GM23338 (cell line): ENCODE measurements around the gene CYP2C19. TPM values are rescaled to one million over a fixed set of nuclear protein-coding genes. Genes with fewer than 3 reads are reported as not detected.
"Not testable (repeated sequence)": the region's sequence is repeated elsewhere in the genome, so short reads cannot be mapped to it uniquely, and the experiment has no call there.

ENCODE experiments used
- ATAC-seq: fragments of 200-7000 bp; cut with Tn5 transposase; 3 replicates; pipeline ENCODE4 v1.9.1; 2020
- DNase-seq: peaks from one replicate; pipeline ENCODE4 v3.0.0-alpha.2; 2015; ENCODE audit warnings: low spot score
- H2AFZ ChIP-seq: fragments of 200-600 bp; sonication (generic); 2 replicates; pipeline ENCODE4 v1.8.0; 2016; ENCODE audit warnings: antibody characterized with exemption, mild to moderate bottlenecking, moderate library complexity
- H3F3A ChIP-seq: fragments of 200-600 bp; sonication (generic); replicated peaks from 2 replicates; pipeline ENCODE4 v1.8.0; 2017; ENCODE audit warnings: antibody characterized with exemption, mixed run types, low read depth
- H3K27ac ChIP-seq: fragments of 200-600 bp; sonication (generic); 2 replicates; pipeline ENCODE4 v1.6.1; 2016; ENCODE audit warnings: low read depth
- H3K27me3 ChIP-seq: fragments of 200-600 bp; sonication (generic); 2 replicates; pipeline ENCODE4 v1.8.0; 2016; ENCODE audit warnings: mild to moderate bottlenecking, mixed run types, moderate library complexity; ENCODE audit not compliant: insufficient read depth
- H3K36me3 ChIP-seq: fragments of 200-600 bp; sonication (generic); 2 replicates; pipeline ENCODE4 v1.8.0; 2016; ENCODE audit warnings: mild to moderate bottlenecking; ENCODE audit not compliant: insufficient read depth
- H3K4me1 ChIP-seq: fragments of 200-600 bp; sonication (generic); 2 replicates; pipeline ENCODE4 v1.8.0; 2016; ENCODE audit warnings: mild to moderate bottlenecking, moderate library complexity; ENCODE audit not compliant: insufficient read depth
- H3K4me2 ChIP-seq: fragments of 200-600 bp; sonication (generic); 2 replicates; pipeline ENCODE4 v1.7.1; 2017; ENCODE audit warnings: mixed run types
- H3K4me3 ChIP-seq: fragments of 200-600 bp; sonication (generic); 2 replicates; pipeline ENCODE4 v1.6.1; 2016; ENCODE audit warnings: mixed run types
- H3K79me2 ChIP-seq: fragments of 200-600 bp; sonication (generic); replicated peaks from 2 replicates; pipeline ENCODE4 v1.8.0; 2017; ENCODE audit warnings: mild to moderate bottlenecking; ENCODE audit not compliant: insufficient read depth
- H3K9me2 ChIP-seq: fragments of 200-600 bp; sonication (generic); 2 replicates; pipeline ENCODE4 v1.8.0; 2017; ENCODE audit not compliant: insufficient read depth
- H4K20me1 ChIP-seq: fragments of 200-600 bp; sonication (generic); replicated peaks from 2 replicates; pipeline ENCODE4 v1.8.0; 2017; ENCODE audit warnings: mild to moderate bottlenecking; ENCODE audit not compliant: insufficient read depth
- H3K27ac Mint-ChIP-seq: 2 replicates; pipeline ENCODE4 v1.8.0; 2020; ENCODE audit warnings: inconsistent platforms, mild to moderate bottlenecking, moderate library complexity, mixed read lengths
- H3K27me3 Mint-ChIP-seq: 3 replicates; pipeline ENCODE4 v1.8.0; 2022; ENCODE audit warnings: low read depth, mild to moderate bottlenecking, moderate library complexity, mixed read lengths, inconsistent platforms; ENCODE audit not compliant: insufficient read depth, poor library complexity
- H3K36me3 Mint-ChIP-seq: 3 replicates; pipeline ENCODE4 v1.8.0; 2021; ENCODE audit warnings: low read depth, mild to moderate bottlenecking, inconsistent platforms, moderate library complexity, mixed read lengths
- H3K4me1 Mint-ChIP-seq: 3 replicates; pipeline ENCODE4 v1.8.0; 2020; ENCODE audit warnings: mild to moderate bottlenecking, inconsistent platforms, mixed read lengths
- H3K4me3 Mint-ChIP-seq: 3 replicates; pipeline ENCODE4 v1.8.0; 2021; ENCODE audit warnings: moderate library complexity, mild to moderate bottlenecking, inconsistent platforms, mixed read lengths
- H3K9me3 Mint-ChIP-seq: 3 replicates; pipeline ENCODE4 v1.8.0; 2020; ENCODE audit warnings: moderate library complexity, mild to moderate bottlenecking, inconsistent platforms, mixed read lengths
- CREB1 ChIP-seq: fragments of 250-450 bp; sonication (Bioruptor Pico); IDR thresholded peaks from 2 replicates; pipeline ENCODE4 v1.5.0; 2020; ENCODE audit warnings: low read depth, mild to moderate bottlenecking, moderate library complexity
- EZH2phosphoT487 ChIP-seq: fragments of 200-600 bp; sonication (generic); IDR thresholded peaks from one replicate; pipeline ENCODE4 v1.8.1; 2018; ENCODE audit warnings: antibody characterized with exemption; ENCODE audit not compliant: unreplicated experiment
- JUNB ChIP-seq: IDR thresholded peaks from one replicate; pipeline ENCODE4 v1.6.1; 2016; ENCODE audit warnings: antibody characterized with exemption; ENCODE audit not compliant: unreplicated experiment
- NANOG ChIP-seq: IDR thresholded peaks from 2 replicates; pipeline ENCODE4 v1.6.1; 2016; ENCODE audit warnings: antibody characterized with exemption, borderline replicate concordance
- POLR2AphosphoS5 ChIP-seq: IDR thresholded peaks from 2 replicates; pipeline ENCODE4 v1.6.1; 2016; ENCODE audit warnings: antibody characterized with exemption, low read depth
- STAT1 ChIP-seq: IDR thresholded peaks from one replicate; pipeline ENCODE4 v1.6.1; 2016; ENCODE audit warnings: antibody characterized with exemption; ENCODE audit not compliant: unreplicated experiment
- ZNF114 ChIP-seq: fragments of 250-450 bp; sonication (Bioruptor Pico); IDR thresholded peaks from 2 replicates; pipeline ENCODE4 v1.5.0; 2020; ENCODE audit warnings: mild to moderate bottlenecking, moderate library complexity
- ZNF331 ChIP-seq: fragments of 250-450 bp; sonication (Bioruptor Pico); IDR thresholded peaks from 2 replicates; pipeline ENCODE4 v1.5.0; 2020; ENCODE audit warnings: low read depth, mild to moderate bottlenecking, moderate library complexity
- polyA plus RNA-seq: library from polyadenylated mRNA; unstranded; fragments of >200 nt; fragmentation: Nextera tagmentation; extraction: Ambion mirVana; gene quantifications from 2 replicates; pipeline ENCODE4 v1.2.1, GENCODE V29; 2016
- total RNA-seq: library from RNA; depleted of rRNA; stranded (reverse); fragments of >200 nt; shearing (Covaris generic); gene quantifications from 2 replicates; pipeline ENCODE4 v1.2.3, GENCODE V29; 2014
- TF ChIP-seq, protein P1 (sequence below), 2 experiments: fragments of 200-600 bp in 1 of 2; sonication (generic) in 1 of 2; conservative IDR thresholded peaks; 2 replicates each; pipeline versions ENCODE4 v1.5.1 to v1.6.1; 2016 to 2017; ENCODE audit warnings: antibody characterized with exemption in 2 of 2, low read depth in 2 of 2, mild to moderate bottlenecking in 2 of 2, moderate library complexity in 1 of 2
- TF ChIP-seq, protein P2 (sequence below): IDR thresholded peaks from 2 replicates; pipeline ENCODE4 v1.6.1; 2016; ENCODE audit warnings: antibody characterized with exemption

Gene CYP2C19
- total and polyA plus RNA-seq, 2 experiments from 2014 or later: 0.21 TPM; not detected in 1

DNA sequence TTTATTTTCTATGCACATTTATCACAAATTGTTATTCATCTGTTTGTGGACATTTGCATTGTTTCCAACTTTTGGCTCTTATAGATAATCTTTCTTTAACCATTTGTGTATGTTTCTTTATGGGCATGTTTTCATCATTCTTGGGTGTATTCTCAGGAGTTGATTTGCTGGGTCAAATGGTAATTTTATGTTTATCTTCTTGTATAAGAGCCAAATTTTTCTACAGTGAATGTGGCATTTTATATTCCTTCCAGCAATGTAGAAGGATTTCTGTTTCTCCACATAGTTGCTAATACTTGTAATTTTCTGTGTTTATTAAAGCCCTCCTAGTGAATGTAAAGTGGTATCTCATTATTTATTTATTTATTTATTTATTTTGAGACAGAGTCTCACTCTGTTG lies 21.8 kb downstream of the CYP2C19 start (continued):
- TF ChIP-seq, protein P1, sequence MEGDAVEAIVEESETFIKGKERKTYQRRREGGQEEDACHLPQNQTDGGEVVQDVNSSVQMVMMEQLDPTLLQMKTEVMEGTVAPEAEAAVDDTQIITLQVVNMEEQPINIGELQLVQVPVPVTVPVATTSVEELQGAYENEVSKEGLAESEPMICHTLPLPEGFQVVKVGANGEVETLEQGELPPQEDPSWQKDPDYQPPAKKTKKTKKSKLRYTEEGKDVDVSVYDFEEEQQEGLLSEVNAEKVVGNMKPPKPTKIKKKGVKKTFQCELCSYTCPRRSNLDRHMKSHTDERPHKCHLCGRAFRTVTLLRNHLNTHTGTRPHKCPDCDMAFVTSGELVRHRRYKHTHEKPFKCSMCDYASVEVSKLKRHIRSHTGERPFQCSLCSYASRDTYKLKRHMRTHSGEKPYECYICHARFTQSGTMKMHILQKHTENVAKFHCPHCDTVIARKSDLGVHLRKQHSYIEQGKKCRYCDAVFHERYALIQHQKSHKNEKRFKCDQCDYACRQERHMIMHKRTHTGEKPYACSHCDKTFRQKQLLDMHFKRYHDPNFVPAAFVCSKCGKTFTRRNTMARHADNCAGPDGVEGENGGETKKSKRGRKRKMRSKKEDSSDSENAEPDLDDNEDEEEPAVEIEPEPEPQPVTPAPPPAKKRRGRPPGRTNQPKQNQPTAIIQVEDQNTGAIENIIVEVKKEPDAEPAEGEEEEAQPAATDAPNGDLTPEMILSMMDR (conservative IDR thresholded peaks at IDR 0.05; ENCODE audit: low read depth in 2 of 2): no peak
- TF ChIP-seq, protein P2, sequence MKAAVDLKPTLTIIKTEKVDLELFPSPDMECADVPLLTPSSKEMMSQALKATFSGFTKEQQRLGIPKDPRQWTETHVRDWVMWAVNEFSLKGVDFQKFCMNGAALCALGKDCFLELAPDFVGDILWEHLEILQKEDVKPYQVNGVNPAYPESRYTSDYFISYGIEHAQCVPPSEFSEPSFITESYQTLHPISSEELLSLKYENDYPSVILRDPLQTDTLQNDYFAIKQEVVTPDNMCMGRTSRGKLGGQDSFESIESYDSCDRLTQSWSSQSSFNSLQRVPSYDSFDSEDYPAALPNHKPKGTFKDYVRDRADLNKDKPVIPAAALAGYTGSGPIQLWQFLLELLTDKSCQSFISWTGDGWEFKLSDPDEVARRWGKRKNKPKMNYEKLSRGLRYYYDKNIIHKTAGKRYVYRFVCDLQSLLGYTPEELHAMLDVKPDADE: no peak
- no peak for TF ChIP-seq CREB1 (CRISPR knock-in tag)
- no peak for TF ChIP-seq JUNB
- TF ChIP-seq EZH2phosphoT487: no peak

DNA sequence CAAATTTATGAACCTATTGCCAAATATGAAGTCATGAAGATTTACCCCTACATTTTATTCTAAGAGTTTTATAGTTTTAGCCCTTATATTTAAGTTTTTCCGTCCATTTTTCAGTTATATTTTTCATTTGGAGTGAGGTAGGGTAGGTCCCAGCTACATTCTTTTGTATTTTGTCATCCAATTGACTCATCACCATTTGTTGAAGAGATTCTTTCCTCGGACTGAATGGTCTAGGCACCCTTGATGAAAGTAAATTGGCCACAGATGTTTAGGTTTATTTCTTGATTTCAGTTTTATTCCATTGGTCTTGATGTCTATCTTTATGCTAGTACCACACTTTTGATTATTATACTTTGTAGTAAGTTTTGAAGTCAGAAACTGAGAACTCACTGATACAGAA lies 22.7 kb downstream of the CYP2C19 start:
- ATAC-seq: no peak
- no peaks in the 10 kb centered on the region for H3K36me3 Mint-ChIP-seq
- no peak overlapping the region for H3K27ac Mint-ChIP-seq

DNA sequence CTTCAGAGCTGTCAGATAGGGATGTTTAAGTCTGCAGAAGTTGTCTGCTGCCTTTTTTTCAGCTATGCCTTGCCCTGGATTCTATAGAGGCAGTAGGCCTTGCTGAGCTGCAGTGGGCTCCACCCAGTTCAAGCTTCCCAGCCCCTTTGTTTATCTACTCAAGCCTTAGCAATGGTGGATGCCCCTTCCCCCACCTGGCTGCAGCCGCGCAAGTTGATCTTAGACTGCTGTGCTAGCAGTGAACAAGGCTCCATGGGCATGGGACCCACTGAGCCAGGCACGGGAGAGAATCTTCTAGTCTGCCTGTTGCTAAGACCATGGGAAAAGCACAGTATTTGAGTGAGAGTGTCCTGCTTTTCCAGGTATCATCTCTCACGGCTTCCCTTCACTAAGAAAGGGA lies 38.1 kb downstream of the CYP2C19 start:
- not testable (repeated sequence) for H2AFZ ChIP-seq

More for the DNA sequence above, 22.7 kb downstream of the CYP2C19 start:
- Histone ChIP-seq H3K4me2 (no peak overlapping the region), H2AFZ (no peak overlapping the region), H3F3A (no peaks in the 10 kb centered on the region), H3K4me1 (no peaks in the 10 kb centered on the region), H3K79me2 (no peaks in the 10 kb centered on the region), H3K27ac (no peak overlapping the region), H3K9me2 (peaks cover 7% of the 10 kb centered on the region), H3K36me3 (no peaks in the 10 kb centered on the region), H3K4me3 (no peak overlapping the region), H3K27me3 (no peaks in the 10 kb centered on the region), H4K20me1 (no peaks in the 10 kb centered on the region)
- no peak overlapping the region for H3K4me3 Mint-ChIP-seq
- no peak for DNase-seq
- TF ChIP-seq, protein P1 (conservative IDR thresholded peaks at IDR 0.05; ENCODE audit: low read depth in 2 of 2): no peak
- TF ChIP-seq EZH2phosphoT487 (no peak), ZNF331 (CRISPR knock-in tag) (no peak), JUNB (no peak), POLR2AphosphoS5 (no peak), STAT1 (no peak), NANOG (no peak), ZNF114 (CRISPR knock-in tag) (no peak), CREB1 (CRISPR knock-in tag) (no peak)
- H3K27me3 Mint-ChIP-seq: no peaks in the 10 kb centered on the region
- no peaks in the 10 kb centered on the region; the same call in 2 of the 3 replicates for H3K9me3 Mint-ChIP-seq
- no peaks in the 10 kb centered on the region for H3K4me1 Mint-ChIP-seq

More for the DNA sequence above, 38.1 kb downstream of the CYP2C19 start:
- not testable (repeated sequence) for ATAC-seq, H3K36me3 Mint-ChIP-seq, H3K79me2 ChIP-seq, DNase-seq, H3K4me1 ChIP-seq, H3K4me2 ChIP-seq, H3K36me3 ChIP-seq, H3K4me1 Mint-ChIP-seq, H3K27ac Mint-ChIP-seq, H3K4me3 ChIP-seq, H4K20me1 ChIP-seq, H3K27me3 Mint-ChIP-seq, H3K27me3 ChIP-seq, H3K4me3 Mint-ChIP-seq, H3K27ac ChIP-seq, H3K9me2 ChIP-seq, H3F3A ChIP-seq
- peaks cover 33% of the 10 kb centered on the region for H3K9me3 Mint-ChIP-seq
